HG03139 (cell line): Measurements from ENCODE around the gene SIRT2.
"Not testable (repeated sequence)": the region's sequence is repeated elsewhere in the genome, so short reads cannot be mapped to it uniquely, and the experiment has no call there.

Experiments used
- ATAC-seq: cut with Tn5 transposase; IDR thresholded peaks from one replicate; pipeline ENCODE4 v1.9.1; 2021; ENCODE audit not compliant: unreplicated experiment

SIRT2 gene

GRCh38 chr19:38830039-38830733, 69.2 kb downstream of the SIRT2 start:
- no peak for ATAC-seq

- ATAC-seq = not testable (repeated sequence)
Observed at GRCh38 chr19:38829203-38829602, 70.2 kb downstream of the SIRT2 start.
